Measurements from ENCODE around the gene LYRM7. TPM values are rescaled to one million over a fixed set of nuclear protein-coding genes. Genes with fewer than 3 reads are reported as not detected.

The LYRM7 gene
- total RNA-seq, 1 donor from 2014 or later, result 5.5 TPM

- no peaks in the 10 kb centered on the region for H3K36me3 ChIP-seq
- H3K27ac ChIP-seq, result no peak overlapping the region
- ATAC-seq (no peak), DNase-seq (no peak)
- intact Hi-C loops (cut with DNase I), result no loop called here
- H3K4me1 ChIP-seq, result no peaks in the 10 kb centered on the region
- no peaks in the 10 kb centered on the region for H3K9me3 ChIP-seq
- no peaks in the 10 kb centered on the region for H3K27me3 ChIP-seq (ENCODE audit: low read depth)
- TF ChIP-seq CTCF (IDR thresholded peaks at IDR 0.05), result no peak
- no peak overlapping the region for H3K4me3 ChIP-seq
These were observed 47.0 kb downstream of the LYRM7 start for GRCh38 chr5:131217791-131218190.

- Histone ChIP-seq H3K4me1 (no peaks in the 10 kb centered on the region), H3K27ac (no peak overlapping the region), H3K9me3 (no peaks in the 10 kb centered on the region), H3K36me3 (no peaks in the 10 kb centered on the region), H3K27me3 (ENCODE audit: low read depth) (no peaks in the 10 kb centered on the region), H3K4me3 (no peak overlapping the region)
- intact Hi-C loops (cut with DNase I), result no loop called here
- DNase-seq (no peak), ATAC-seq (no peak)
- TF ChIP-seq CTCF (IDR thresholded peaks at IDR 0.05), result no peak
These were observed 47.6 kb downstream of the LYRM7 start for GRCh38 chr5:131218392-131218791.

GRCh38 chr5:131220566-131220965 lies 49.8 kb downstream of the LYRM7 start:
- intact Hi-C loops (cut with DNase I), result no loop called here
- H3K27me3 ChIP-seq (ENCODE audit: low read depth), result no peaks in the 10 kb centered on the region
- ATAC-seq (no peak), DNase-seq (no peak)
- no peaks in the 10 kb centered on the region for H3K9me3 ChIP-seq
- no peak for TF ChIP-seq CTCF (IDR thresholded peaks at IDR 0.05)
- H3K4me1 ChIP-seq, result no peaks in the 10 kb centered on the region
- no peak overlapping the region for H3K4me3 ChIP-seq
- no peak overlapping the region for H3K27ac ChIP-seq
- no peaks in the 10 kb centered on the region for H3K36me3 ChIP-seq

GRCh38 chr5:131221008-131221703 lies 50.4 kb downstream of the LYRM7 start:
- DNase-seq, result no peak
- ATAC-seq, result no peak
- H3K36me3 ChIP-seq, result no peaks in the 10 kb centered on the region
- no peak overlapping the region for H3K27ac ChIP-seq
- no peaks in the 10 kb centered on the region for H3K27me3 ChIP-seq (ENCODE audit: low read depth)
- no peaks in the 10 kb centered on the region for H3K9me3 ChIP-seq
- intact Hi-C loops (cut with DNase I), result no loop called here
- TF ChIP-seq CTCF (IDR thresholded peaks at IDR 0.05), result no peak
- H3K4me3 ChIP-seq, result no peak overlapping the region
- H3K4me1 ChIP-seq, result no peaks in the 10 kb centered on the region

- no peak for DNase-seq
These were observed 51.1 kb downstream of the LYRM7 start for GRCh38 chr5:131221888-131222287.

More at GRCh38 chr5:131221888-131222287, 51.1 kb downstream of the LYRM7 start:
- Histone ChIP-seq H3K4me3 (no peak overlapping the region), H3K36me3 (no peaks in the 10 kb centered on the region), H3K27me3 (ENCODE audit: low read depth) (no peaks in the 10 kb centered on the region), H3K9me3 (no peaks in the 10 kb centered on the region), H3K27ac (no peak overlapping the region), H3K4me1 (no peaks in the 10 kb centered on the region)
- no peak for ATAC-seq
- no peak for TF ChIP-seq CTCF (IDR thresholded peaks at IDR 0.05)
- intact Hi-C loops (cut with DNase I), result no loop called here

All from lower lobe of right lung (tissue), 2 donors.